Tibial nerve (tissue), 4 donors: Measurements from ENCODE around the gene ADAMTS17. TPM values are rescaled to one million over a fixed set of nuclear protein-coding genes. Genes with fewer than 3 reads are reported as not detected.

Experiments
- DNase-seq, 2 donors: peaks; one replicate each; pipeline ENCODE4 v3.0.0-alpha.2; 2019; ENCODE audit warnings: low spot score in 2 of 2
- H3K27ac ChIP-seq, 4 donors: fragments of 200-600 bp; sonication (generic) in 3 of 4; one replicate each; pipeline ENCODE4 v1.5.1; 2017 to 2019; ENCODE audit warnings: mild to moderate bottlenecking in 1 of 4
- H3K27me3 ChIP-seq, 2 donors: fragments of 200-600 bp; sonication (generic) in 1 of 2; one replicate each; pipeline versions ENCODE4 v1.5.1 to v1.6.0; 2017 to 2019
- H3K36me3 ChIP-seq, 3 donors: fragments of 200-600 bp; sonication (generic); one replicate each; pipeline ENCODE4 v1.5.1; 2018 to 2019
- H3K4me1 ChIP-seq, 4 donors: fragments of 200-600 bp; sonication (generic) in 3 of 4; one replicate each; pipeline ENCODE4 v1.5.1; 2017 to 2019
- H3K4me3 ChIP-seq, 4 donors: fragments of 200-600 bp; sonication (generic) in 3 of 4; one replicate each; pipeline ENCODE4 v1.5.1; 2017 to 2019; ENCODE audit warnings: mild to moderate bottlenecking in 1 of 4, moderate library complexity in 1 of 4
- H3K9me3 ChIP-seq, 4 donors: fragments of 200-600 bp; sonication (generic) in 3 of 4; one replicate each; pipeline ENCODE4 v1.5.1; 2017 to 2019
- EP300 ChIP-seq, 2 donors: sonication (generic); formaldehyde crosslinking; IDR thresholded peaks; one replicate each; pipeline ENCODE4 v1.6.1; 2017; ENCODE audit warnings: antibody characterized with exemption in 2 of 2, mild to moderate bottlenecking in 1 of 2
- POLR2A ChIP-seq, 2 donors: fragments of 450-650 bp; IDR thresholded peaks; one replicate each; pipeline ENCODE4 v1.6.1; 2017; ENCODE audit warnings: antibody characterized with exemption in 2 of 2, mild to moderate bottlenecking in 2 of 2, moderate library complexity in 2 of 2
- WGBS, 2 donors: methylation state at CpG; one replicate each; pipeline ENCODE4 v1.1.5; 2018; 5-methylcytosine and 5-hydroxymethylcytosine counted together
- total RNA-seq, 4 donors: library from RNA; depleted of rRNA; stranded (reverse); fragments of >200 nt; gene quantifications; one replicate each; pipeline ENCODE4 v1.1.0, GENCODE V29; 2016
- TF ChIP-seq, protein P1 (sequence below), 5 experiments: fragments of 200-600 bp in 3 of 5; fragments of 450-650 bp in 2 of 5; sonication (generic) in 3 of 5; IDR thresholded peaks; one replicate each; pipeline ENCODE4 v1.5.1; 2016 to 2019; ENCODE audit warnings: antibody characterized with exemption in 5 of 5, mild to moderate bottlenecking in 3 of 5, moderate library complexity in 2 of 5

ADAMTS17 gene
- total RNA-seq, 4 donors from 2014 or later, result 0.66 to 5.5 (median 3.7) TPM

- Histone ChIP-seq H3K27me3 (no peaks in the 10 kb centered on the region), H3K4me3 (no peak overlapping the region), H3K9me3 (peaks cover 0 to 10% (median 0%) of the 10 kb centered on the region in 4 donors), H3K36me3 (no peaks in the 10 kb centered on the region), H3K4me1 (peaks cover 0 to 60% (median 34%) of the 10 kb centered on the region in 4 donors), H3K27ac (peak overlapping the region in 2 of 4 donors; percentile 93 to 94)
- peak in 1 of 2 donors; percentile 37 for DNase-seq
- WGBS, 2 donors, result 82 to 88% methylated on average over 6 of the region's 6 CpGs
- TF ChIP-seq, protein P1, sequence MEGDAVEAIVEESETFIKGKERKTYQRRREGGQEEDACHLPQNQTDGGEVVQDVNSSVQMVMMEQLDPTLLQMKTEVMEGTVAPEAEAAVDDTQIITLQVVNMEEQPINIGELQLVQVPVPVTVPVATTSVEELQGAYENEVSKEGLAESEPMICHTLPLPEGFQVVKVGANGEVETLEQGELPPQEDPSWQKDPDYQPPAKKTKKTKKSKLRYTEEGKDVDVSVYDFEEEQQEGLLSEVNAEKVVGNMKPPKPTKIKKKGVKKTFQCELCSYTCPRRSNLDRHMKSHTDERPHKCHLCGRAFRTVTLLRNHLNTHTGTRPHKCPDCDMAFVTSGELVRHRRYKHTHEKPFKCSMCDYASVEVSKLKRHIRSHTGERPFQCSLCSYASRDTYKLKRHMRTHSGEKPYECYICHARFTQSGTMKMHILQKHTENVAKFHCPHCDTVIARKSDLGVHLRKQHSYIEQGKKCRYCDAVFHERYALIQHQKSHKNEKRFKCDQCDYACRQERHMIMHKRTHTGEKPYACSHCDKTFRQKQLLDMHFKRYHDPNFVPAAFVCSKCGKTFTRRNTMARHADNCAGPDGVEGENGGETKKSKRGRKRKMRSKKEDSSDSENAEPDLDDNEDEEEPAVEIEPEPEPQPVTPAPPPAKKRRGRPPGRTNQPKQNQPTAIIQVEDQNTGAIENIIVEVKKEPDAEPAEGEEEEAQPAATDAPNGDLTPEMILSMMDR (IDR thresholded peaks at IDR 0.05), result no peak
- no peak for TF ChIP-seq POLR2A (IDR thresholded peaks at IDR 0.05)
- no peak for TF ChIP-seq EP300 (IDR thresholded peaks at IDR 0.05)
Measured at GRCh38 chr15:100115711-100116090, 226.1 kb downstream of the ADAMTS17 start.

GRCh38 chr15:100115066-100115710 is 226.6 kb downstream of the ADAMTS17 start:
- DNase-seq, result no peak
- no peaks in the 10 kb centered on the region for H3K36me3 ChIP-seq
- no peak for TF ChIP-seq POLR2A (IDR thresholded peaks at IDR 0.05)
- no peaks in the 10 kb centered on the region for H3K27me3 ChIP-seq
- peaks cover 0 to 5% (median 0%) of the 10 kb centered on the region in 4 donors for H3K9me3 ChIP-seq
- peaks cover 0 to 65% (median 37%) of the 10 kb centered on the region in 4 donors for H3K4me1 ChIP-seq
- WGBS, 2 donors, result 66 to 71% methylated on average over 19 of the region's 19 CpGs
- H3K27ac ChIP-seq, result peak overlapping the region; percentile 65 to 94 (median 81)
- H3K4me3 ChIP-seq, result no peak overlapping the region

DNA sequence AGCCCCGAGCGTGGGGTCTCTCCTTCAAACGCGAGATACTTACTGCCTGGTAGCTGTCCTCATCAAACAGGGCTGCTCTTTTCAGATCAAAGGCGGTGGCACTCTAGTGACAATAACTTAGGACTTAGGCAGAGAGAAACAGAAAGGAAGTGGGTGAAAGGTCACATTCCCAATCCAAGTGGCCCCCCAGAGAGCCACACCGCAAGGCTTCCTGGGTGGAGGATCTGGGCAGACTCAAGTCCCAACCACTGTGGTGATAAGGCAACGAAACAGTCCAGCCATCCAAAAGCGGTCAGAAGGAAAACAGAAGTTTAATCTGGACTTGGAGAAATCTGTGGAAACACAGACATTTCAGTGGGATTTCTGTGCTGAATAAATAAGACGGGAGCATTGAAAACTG is 227.2 kb downstream of the ADAMTS17 start:
- H3K27ac ChIP-seq, result peak overlapping the region; percentile 65 to 94 (median 81)
- no peaks in the 10 kb centered on the region for H3K36me3 ChIP-seq
- TF ChIP-seq EP300 (IDR thresholded peaks at IDR 0.05) (no peak), POLR2A (IDR thresholded peaks at IDR 0.05) (no peak)
- TF ChIP-seq, protein P1 (IDR thresholded peaks at IDR 0.05), result no peak
- no peaks in the 10 kb centered on the region for H3K27me3 ChIP-seq
- peak in 1 of 2 donors; percentile 36 for DNase-seq
- peaks cover 0 to 65% (median 37%) of the 10 kb centered on the region in 4 donors for H3K4me1 ChIP-seq
- H3K4me3 ChIP-seq, result peak overlapping the region; percentile 16 to 44 (median 22)
- WGBS, 2 donors, result 16 to 18% methylated on average over 9 of the region's 9 CpGs
- no peaks in the 10 kb centered on the region for H3K9me3 ChIP-seq

DNA sequence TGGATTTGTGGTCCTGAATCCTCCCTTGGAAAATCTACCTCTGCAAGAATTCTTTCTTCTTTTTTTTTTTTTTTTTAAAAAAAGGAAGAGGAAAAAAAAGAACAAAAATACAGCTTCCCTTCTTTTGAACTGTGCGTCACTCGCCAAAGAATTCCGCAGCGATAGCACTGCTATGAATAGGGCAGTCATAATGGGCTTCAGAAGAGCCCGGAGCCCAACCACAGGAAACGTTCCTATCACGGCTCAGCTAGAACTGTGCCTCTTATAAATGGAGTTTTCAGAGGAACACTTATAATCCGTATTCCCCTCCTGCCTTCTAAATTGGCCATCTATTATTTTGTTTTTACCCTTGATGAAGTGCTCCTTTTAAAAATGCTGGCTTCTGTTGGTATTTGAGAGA is 227.7 kb downstream of the ADAMTS17 start:
- H3K27ac ChIP-seq, result peak overlapping the region; percentile 65 to 94 (median 81)

GRCh38 chr15:100113351-100114080 is 228.3 kb downstream of the ADAMTS17 start:
- H3K27me3 ChIP-seq, result no peaks in the 10 kb centered on the region
- no peaks in the 10 kb centered on the region for H3K9me3 ChIP-seq
- no peak for TF ChIP-seq EP300 (IDR thresholded peaks at IDR 0.05)
- TF ChIP-seq, protein P1 (IDR thresholded peaks at IDR 0.05), result no peak
- no peak for TF ChIP-seq POLR2A (IDR thresholded peaks at IDR 0.05)
- WGBS, 2 donors, result 43 to 49% methylated on average over 16 of the region's 16 CpGs
- peak overlapping the region in 1 of 4 donors; percentile 44 for H3K4me3 ChIP-seq
- DNase-seq, result no peak
- H3K4me1 ChIP-seq, result peaks cover 0 to 65% (median 37%) of the 10 kb centered on the region in 4 donors
- peak overlapping the region; percentile 65 to 94 (median 81) for H3K27ac ChIP-seq
- no peaks in the 10 kb centered on the region for H3K36me3 ChIP-seq

More for the DNA sequence above, 227.7 kb downstream of the ADAMTS17 start:
- Histone ChIP-seq H3K9me3 (no peaks in the 10 kb centered on the region), H3K27me3 (no peaks in the 10 kb centered on the region), H3K4me1 (peaks cover 0 to 65% (median 37%) of the 10 kb centered on the region in 4 donors), H3K36me3 (no peaks in the 10 kb centered on the region), H3K4me3 (peak overlapping the region; percentile 16 to 44 (median 22))
- peak; percentile 46 to 65 for DNase-seq
- TF ChIP-seq, protein P1 (IDR thresholded peaks at IDR 0.05), result no peak
- peak; percentile 48 to 76 for TF ChIP-seq EP300 (IDR thresholded peaks at IDR 0.05)
- TF ChIP-seq POLR2A (IDR thresholded peaks at IDR 0.05), result peak in 1 of 2 donors; percentile 26
- 0% methylated on average over 8 of the region's 8 CpGs for WGBS, 2 donors
